ENCODE measurements around the gene TRIM24. TPM values are rescaled to one million over a fixed set of nuclear protein-coding genes. Genes with fewer than 3 reads are reported as not detected.

The TRIM24 gene
- total RNA-seq, 1 experiment from 2014 or later = 12.3 TPM

DNA sequence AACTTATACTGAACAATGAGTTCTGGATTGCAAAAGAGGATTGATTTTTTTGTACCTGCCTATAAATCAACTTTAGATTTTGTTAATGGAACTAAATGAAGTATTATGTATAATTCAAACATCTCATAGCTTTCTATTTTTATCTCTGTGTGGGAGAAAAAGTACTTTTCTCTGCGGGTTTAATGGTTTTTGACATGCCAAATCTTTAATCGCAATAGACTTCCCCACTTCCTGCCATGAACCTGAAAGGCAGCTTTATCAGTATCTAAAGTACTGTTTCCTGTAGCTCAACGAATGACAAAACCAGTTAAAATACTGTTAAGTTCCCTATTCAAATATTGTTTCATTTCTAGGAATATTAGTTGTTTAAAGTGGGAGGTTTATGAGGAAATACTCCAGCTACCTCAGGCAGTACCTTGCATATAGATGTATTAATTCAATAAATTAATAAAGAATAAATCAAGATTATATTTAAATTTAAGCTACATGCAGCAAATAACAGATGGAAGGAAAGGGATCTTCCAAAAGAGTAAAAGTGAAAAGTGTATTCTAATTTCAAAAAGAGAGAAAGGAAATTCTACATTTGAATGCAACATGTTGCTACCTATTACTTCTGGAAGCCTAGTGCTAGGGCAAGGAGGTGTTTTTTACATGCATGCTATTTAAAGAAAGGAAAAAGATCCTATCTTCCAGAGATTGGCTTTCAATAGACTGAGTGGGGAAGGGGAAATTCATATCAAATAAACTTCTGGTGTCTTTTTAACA, 165.2 kb downstream of the TRIM24 start:
- DNase-seq (ENCODE audit: low read depth) = no peak

DNA sequence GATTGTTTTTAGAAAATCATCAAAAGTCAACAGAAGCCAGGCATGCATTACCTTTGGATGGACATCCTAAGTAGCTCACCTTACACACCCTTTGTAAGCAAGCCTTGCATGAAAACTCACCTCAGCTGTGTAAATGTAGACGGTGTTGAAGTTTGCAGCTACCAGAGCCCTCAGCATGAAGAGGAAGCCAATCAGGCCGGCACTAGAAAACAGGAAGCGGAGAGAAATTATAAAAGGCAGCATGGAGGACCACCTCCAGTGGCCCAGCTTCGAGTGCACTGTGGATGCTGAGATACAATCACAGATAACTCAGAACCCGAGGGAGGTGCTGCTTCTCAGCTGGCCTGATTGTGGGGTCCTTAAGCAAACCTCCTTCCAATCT, 165.8 kb downstream of the TRIM24 start:
- DNase-seq (ENCODE audit: low read depth) = no peak

DNA sequence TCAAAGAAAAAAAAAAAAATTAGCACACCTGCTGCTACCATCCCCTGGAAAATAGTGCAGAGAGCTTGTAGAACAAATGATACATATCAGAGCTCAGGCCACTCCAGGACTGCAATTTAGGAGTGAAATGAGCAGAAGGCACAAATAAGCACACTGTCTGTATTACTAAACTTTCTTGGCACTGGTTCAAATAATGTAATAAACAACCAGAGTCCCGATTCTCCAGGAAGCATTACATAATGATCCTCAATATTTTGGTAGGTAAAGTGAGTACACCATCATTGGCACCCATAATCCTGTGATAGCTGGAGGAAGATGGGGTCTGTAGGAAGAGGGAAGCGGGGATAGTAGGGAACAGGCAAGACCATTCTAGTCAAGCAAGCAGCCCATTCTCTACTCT, 166.8 kb downstream of the TRIM24 start:
- no peak for DNase-seq (ENCODE audit: low read depth)

DNA sequence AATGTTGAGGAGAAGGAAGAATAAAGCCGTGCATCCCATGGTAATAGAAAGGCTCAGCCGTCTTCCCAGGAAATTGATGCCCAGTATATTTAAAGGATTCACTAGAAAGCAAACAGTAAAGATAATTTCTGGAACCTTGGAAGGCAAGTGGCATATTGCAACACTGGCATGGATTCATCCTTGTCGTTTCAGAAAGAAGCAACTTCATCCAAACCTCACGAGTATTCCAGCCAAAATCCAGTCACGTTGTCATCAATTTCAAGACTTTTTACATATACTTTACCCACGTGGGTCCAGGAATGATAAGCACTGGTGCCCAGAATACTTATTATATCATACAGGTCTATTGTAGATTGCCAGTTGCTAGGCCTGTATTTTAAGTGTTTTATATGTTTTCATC, 167.3 kb downstream of the TRIM24 start:
- no peak for DNase-seq (ENCODE audit: low read depth)

DNA sequence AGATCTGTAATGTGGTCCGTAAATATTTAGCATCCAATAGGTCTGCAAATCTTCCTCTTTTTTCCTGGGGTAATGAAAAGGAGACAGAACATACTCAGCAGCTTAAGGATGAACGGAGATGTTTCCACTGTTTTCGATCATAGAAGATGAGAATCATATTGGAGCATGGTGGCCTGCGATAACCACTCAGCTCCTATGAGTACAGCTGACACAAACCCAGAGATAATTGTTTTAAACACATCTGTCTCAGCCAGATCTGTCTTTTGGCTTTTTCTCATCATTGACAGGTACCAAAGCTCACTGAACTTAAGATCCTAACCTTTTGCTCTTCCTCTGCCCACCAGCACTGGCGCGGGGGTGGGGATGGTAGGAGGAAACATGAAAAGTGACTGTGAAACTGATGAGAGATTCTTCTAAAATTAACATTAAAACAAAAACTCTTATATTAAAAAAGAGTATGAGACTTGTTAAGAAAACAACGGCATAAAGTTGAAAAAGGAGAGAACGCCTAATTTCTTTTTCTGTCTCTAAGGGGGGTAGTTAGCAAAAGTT, 170.1 kb downstream of the TRIM24 start:
- no peak for DNase-seq (ENCODE audit: low read depth)

DNA sequence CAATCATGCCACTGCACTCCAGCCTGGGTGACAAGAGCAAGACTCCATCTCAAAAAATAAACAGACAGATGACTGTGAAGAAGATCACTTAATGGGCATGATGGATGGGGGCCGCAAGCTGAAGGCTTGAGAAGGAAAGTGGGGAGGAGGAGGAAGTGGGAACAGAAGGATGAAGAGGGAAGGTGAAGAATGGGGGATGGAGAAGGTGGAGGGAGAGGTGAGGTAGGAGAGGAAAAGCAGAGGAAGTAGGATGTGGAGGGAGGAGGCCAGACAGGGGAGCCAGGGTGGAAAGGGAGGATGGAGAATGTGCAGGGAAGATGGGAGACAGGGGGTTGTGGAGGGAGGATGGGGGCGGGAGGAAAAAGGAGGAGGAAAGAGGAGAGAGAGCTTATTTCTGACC, 172.3 kb downstream of the TRIM24 start:
- DNase-seq (ENCODE audit: low read depth) = no peak

DNA sequence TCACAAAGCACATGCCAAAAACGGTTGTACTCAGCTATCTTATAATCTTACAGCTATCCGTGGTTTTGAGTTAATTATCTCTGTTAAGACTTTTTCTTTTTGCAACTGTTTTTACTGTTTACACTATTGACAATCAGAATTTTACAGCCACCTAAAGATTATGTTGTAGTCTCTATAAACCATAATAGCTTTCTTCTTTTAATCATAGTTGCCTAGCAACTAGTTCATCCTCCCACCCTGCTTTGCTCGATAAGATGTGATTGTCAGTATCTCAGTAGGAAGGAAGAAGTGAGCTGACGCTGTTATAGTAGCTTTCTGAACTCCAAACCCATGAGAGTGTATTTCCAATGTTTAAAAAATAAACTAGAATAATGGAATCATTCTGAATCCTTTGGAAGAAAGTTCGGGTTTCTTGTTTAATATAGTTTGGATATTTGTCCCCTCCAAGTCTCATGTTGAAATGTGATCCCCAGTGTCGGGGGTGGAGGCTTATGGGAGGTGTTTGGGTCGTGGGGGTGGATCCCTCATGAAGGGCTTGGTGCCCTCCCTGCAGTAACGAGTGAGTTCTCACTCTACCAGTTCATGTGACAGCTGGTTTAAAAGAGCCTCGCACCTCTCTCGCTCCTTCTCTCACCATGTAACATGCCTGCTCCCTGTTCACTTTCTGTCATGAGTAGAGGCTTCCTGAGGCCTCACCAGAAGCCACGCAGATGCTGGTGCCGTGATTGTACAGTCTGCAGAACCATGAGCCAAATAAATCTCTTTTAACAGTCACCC, 173.0 kb downstream of the TRIM24 start:
- no peak for DNase-seq (ENCODE audit: low read depth)

Other genes with a start within 250 kb of the TRIM24 start
- 0.03 TPM in 1 of 2 replicates, not detected in the other for gene SVOPL, start 241.1 kb downstream of the TRIM24 start, total RNA-seq (2014; rRNA removed; shearing (Covaris generic))